ENCODE results near the gene LPAR3. TPM values are rescaled to one million over a fixed set of nuclear protein-coding genes. Genes with fewer than 3 reads are reported as not detected.
A peak's percentile ranks its signal among the peaks of the same experiment; 100 is the strongest.

Gene LPAR3
- total RNA-seq, 2 experiments from 2014 or later, result 0.74 to 1.1 TPM

GRCh38 chr1:84870591-84870990 lies 22.4 kb downstream of the LPAR3 start:
- no peak for DNase-seq
- CTCF ChIA-PET, result interaction anchor here (0.6 to 1.7 kb wide), 3 partner anchors 14 to 387 kb away, joined by 3 to 6 read pairs (median 5); no protein-coding TSS in a partner anchor
- H3K27me3 Mint-ChIP-seq (ENCODE audit: low read depth), result peaks cover 4% of the 10 kb centered on the region
- intact Hi-C loops (cut with micrococcal nuclease), result no loop called here
- H3K27ac Mint-ChIP-seq, result no peak overlapping the region
- no peak overlapping the region for H3K4me3 Mint-ChIP-seq
- H3K4me1 Mint-ChIP-seq (ENCODE audit: low read depth), result peaks cover 3% of the 10 kb centered on the region
- H3K9me3 Mint-ChIP-seq, result no peaks in the 10 kb centered on the region
- no peaks in the 10 kb centered on the region for H3K36me3 Mint-ChIP-seq (ENCODE audit: low read depth)

DNA sequence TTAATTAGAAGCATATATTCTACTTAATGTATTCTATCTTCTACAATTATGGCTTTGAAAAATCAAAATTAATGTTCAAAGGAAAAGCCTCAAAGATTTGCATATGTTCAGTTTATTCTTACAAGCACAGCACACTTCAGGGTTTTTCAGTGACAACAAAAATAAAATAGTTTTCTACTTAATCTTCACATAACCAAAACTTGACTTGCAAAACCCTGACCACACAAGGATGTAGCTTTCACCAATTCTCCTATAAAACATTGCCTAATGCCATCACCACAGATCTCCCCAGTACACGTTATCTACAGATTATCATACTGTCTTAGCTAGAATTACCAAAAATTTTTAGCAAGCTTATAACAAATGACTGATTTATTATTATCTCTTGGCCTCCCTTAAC lies 23.3 kb downstream of the LPAR3 start:
- CTCF ChIA-PET, result interaction anchor here (1.6 to 1.7 kb wide), 2 partner anchors 13 to 87 kb away, joined by 3 to 5 read pairs; no protein-coding TSS in a partner anchor
- no peak overlapping the region for H3K4me3 Mint-ChIP-seq

DNA sequence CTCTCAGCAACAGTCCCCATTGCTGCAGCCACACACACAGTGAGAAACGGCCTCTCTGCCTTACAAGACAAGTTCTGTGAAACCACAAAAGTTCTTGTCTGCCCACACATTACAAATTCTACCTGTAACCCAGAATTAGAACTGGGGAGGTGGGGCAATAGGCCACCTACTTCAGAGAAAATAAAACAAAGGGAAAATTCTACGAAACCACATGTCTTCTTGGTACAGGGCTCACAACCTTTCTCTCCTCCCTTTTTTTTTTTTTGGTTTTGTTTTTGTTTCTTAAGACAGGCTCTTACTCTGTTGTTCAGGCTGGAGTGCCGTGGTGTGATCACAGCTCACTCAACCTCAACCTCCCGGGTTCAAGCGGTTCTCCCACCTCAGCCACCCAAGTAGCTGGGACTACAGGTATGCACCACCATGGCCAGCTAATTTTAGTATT lies 30.2 kb downstream of the LPAR3 start:
- Mint-ChIP-seq H3K27ac (peak overlapping the region; percentile 51), H3K27me3 (ENCODE audit: low read depth) (peaks cover 3% of the 10 kb centered on the region), H3K36me3 (ENCODE audit: low read depth) (no peaks in the 10 kb centered on the region), H3K4me1 (ENCODE audit: low read depth) (peaks cover 49% of the 10 kb centered on the region), H3K4me3 (peak overlapping the region; percentile 16), H3K9me3 (no peaks in the 10 kb centered on the region)
- intact Hi-C loops (cut with micrococcal nuclease), result loop anchor here (1.0 to 10.0 kb wide), 6 partner anchors 9 to 1532 kb away; partner anchors contain the start of genes C1orf52, ODF2L and SSX2IP
- CTCF ChIA-PET, result interaction anchor here (0.7 to 1.4 kb wide), 2 partner anchors 15 to 1091 kb away, joined by 3 to 4 read pairs; no protein-coding TSS in a partner anchor
- DNase-seq, result peak; percentile 63

More for the DNA sequence above, 23.3 kb downstream of the LPAR3 start:
- Mint-ChIP-seq H3K9me3 (no peaks in the 10 kb centered on the region), H3K4me1 (ENCODE audit: low read depth) (peaks cover 4% of the 10 kb centered on the region), H3K27me3 (ENCODE audit: low read depth) (peaks cover 4% of the 10 kb centered on the region), H3K36me3 (ENCODE audit: low read depth) (no peaks in the 10 kb centered on the region), H3K27ac (no peak overlapping the region)
- no peak for DNase-seq
- intact Hi-C loops (cut with micrococcal nuclease), result loop anchor here (10.0 kb wide), 1 partner anchor 1525 kb away; the partner anchor contains the start of gene ODF2L

DNA sequence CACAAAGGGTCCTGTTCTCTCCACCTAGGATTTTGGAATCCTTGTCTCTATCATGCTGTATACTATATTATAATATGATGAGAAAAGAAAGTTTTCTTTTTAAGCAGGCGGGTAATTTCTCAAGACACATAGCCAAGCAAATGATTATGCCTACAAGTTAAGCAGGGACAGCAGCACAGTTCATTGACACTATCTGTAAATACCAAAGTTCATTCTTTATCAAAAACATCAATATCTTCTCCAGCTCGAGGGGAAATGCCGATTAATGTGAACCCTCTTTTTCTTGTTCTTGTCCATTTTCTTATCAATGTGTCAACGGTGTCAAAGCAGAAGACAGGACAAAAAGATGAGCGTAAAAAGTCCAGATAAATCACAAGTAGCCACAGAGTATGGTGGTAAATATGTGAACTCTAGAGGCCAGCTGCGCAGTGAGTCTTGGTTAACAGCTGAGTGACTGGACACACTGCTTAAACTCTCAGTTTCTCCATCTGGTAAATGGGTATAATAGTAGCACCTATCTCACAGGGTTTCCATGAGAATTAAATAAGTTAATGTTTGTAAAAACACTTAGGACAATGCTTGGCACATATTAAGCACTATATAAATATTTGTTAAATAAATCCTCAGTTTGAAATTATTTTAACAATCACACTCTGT lies 30.9 kb downstream of the LPAR3 start:
- intact Hi-C loops (cut with micrococcal nuclease), result loop anchor here (1.0 to 10.0 kb wide), 5 partner anchors 8 to 1533 kb away; partner anchors contain the start of genes C1orf52, ODF2L and SSX2IP
- H3K27ac Mint-ChIP-seq, result no peak overlapping the region

GRCh38 chr1:84861516-84861915 lies 31.5 kb downstream of the LPAR3 start:
- Mint-ChIP-seq H3K27ac (no peak overlapping the region), H3K36me3 (ENCODE audit: low read depth) (no peaks in the 10 kb centered on the region), H3K4me1 (ENCODE audit: low read depth) (peaks cover 49% of the 10 kb centered on the region), H3K4me3 (no peak overlapping the region), H3K27me3 (ENCODE audit: low read depth) (peaks cover 3% of the 10 kb centered on the region), H3K9me3 (no peaks in the 10 kb centered on the region)
- no peak for DNase-seq
- CTCF ChIA-PET, result interaction anchor here (1.3 to 1.5 kb wide), 2 partner anchors 82 to 83 kb away, joined by 3 to 4 read pairs; no protein-coding TSS in a partner anchor
- intact Hi-C loops (cut with micrococcal nuclease), result loop anchor here (10.0 kb wide), 1 partner anchor 1533 kb away; the partner anchor contains the start of gene ODF2L

More for the DNA sequence above, 30.9 kb downstream of the LPAR3 start:
- H3K9me3 Mint-ChIP-seq, result no peaks in the 10 kb centered on the region
- H3K27me3 Mint-ChIP-seq (ENCODE audit: low read depth), result peaks cover 3% of the 10 kb centered on the region
- peaks cover 49% of the 10 kb centered on the region for H3K4me1 Mint-ChIP-seq (ENCODE audit: low read depth)
- CTCF ChIA-PET, result interaction anchor here (1.3 to 1.5 kb wide), 2 partner anchors 82 to 83 kb away, joined by 3 to 4 read pairs; no protein-coding TSS in a partner anchor
- H3K36me3 Mint-ChIP-seq (ENCODE audit: low read depth), result no peaks in the 10 kb centered on the region
- no peak for DNase-seq
- H3K4me3 Mint-ChIP-seq, result no peak overlapping the region

DNA sequence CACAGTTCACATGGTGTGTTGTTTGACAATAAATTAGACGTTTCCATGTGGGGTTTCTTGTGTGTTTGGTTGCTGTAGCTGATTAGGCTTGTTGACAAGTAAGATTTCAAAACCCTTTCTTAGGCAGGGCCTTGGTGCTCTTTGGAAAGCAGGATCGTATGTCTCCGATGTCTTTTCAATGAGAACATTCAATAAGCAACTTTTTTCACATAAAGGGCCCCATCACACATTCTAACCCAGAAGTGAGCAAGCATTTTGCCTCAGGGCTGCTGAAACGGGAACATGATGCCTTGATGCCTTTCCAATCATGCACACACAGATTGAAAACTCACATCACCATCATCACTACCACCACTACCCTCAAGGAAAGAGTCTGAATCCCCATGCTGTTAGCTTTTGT lies 33.1 kb downstream of the LPAR3 start:
- H3K4me3 Mint-ChIP-seq, result no peak overlapping the region
- no peak overlapping the region for H3K27ac Mint-ChIP-seq
- peaks cover 3% of the 10 kb centered on the region for H3K27me3 Mint-ChIP-seq (ENCODE audit: low read depth)
- no peaks in the 10 kb centered on the region for H3K9me3 Mint-ChIP-seq
- H3K36me3 Mint-ChIP-seq (ENCODE audit: low read depth), result no peaks in the 10 kb centered on the region
- DNase-seq, result no peak
- intact Hi-C loops (cut with micrococcal nuclease), result loop anchor here (10.0 kb wide), 2 partner anchors 1355 to 1535 kb away; partner anchors contain the start of gene ODF2L
- CTCF ChIA-PET, result interaction anchor here (1.0 kb wide), 1 partner anchor 417 kb away, joined by 3 read pairs; no protein-coding TSS in a partner anchor
- H3K4me1 Mint-ChIP-seq (ENCODE audit: low read depth), result peaks cover 59% of the 10 kb centered on the region

DNA sequence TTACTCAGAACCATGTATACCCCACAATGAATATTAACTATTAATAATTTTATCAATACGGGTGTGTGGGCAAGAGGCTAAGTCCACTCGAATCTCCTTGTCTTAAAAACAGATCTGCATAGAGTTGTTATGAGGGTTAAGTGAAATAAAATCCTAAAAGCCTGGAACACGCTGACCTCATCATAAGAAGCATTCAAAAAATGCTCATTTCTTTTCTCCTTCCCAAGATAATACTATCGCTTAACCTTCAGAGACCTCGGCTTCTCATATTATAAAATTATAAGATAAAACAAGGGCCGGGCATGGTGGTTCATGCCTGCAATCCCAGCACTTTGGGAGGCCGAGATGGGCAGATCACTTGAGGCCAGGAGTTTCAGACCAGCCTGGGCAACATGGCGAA lies 35.1 kb downstream of the LPAR3 start:
- CTCF ChIA-PET, result no interaction called here
- Mint-ChIP-seq H3K9me3 (no peaks in the 10 kb centered on the region), H3K27me3 (ENCODE audit: low read depth) (peaks cover 3% of the 10 kb centered on the region), H3K36me3 (ENCODE audit: low read depth) (no peaks in the 10 kb centered on the region), H3K27ac (no peak overlapping the region), H3K4me3 (no peak overlapping the region), H3K4me1 (ENCODE audit: low read depth) (peaks cover 65% of the 10 kb centered on the region)
- no peak for DNase-seq
- intact Hi-C loops (cut with micrococcal nuclease), result loop anchor here (10.0 kb wide), 1 partner anchor 1353 kb away; no protein-coding TSS in a partner anchor

DNA sequence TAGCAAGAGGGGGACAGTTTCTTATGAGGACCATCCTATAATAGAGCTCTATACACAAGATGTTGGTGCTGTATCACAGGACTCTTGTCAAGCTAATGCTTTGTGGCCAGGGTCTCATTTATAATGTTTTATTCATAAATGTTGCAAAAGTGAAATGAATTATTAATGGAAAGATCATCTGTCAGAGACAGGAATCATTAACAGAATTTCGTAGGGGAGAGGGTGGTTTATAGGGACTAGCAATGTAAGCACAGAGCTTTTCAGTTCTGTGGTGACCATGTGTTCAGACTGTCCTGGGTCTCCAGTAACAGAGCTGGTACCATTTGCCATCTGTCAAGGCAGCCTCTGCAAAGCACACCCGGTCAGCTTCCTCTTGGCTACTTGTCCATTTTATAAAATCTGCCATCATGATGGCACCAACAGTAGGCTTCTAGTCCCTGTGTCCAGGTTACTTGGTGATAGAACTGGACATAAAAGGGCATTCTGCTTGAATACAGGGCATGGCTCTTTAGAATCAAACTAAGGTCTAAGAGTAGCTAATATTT lies 36.2 kb downstream of the LPAR3 start:
- intact Hi-C loops (cut with micrococcal nuclease), result loop anchor here (10.0 kb wide), 1 partner anchor 1352 kb away; no protein-coding TSS in a partner anchor
- H3K27ac Mint-ChIP-seq, result no peak overlapping the region
- H3K27me3 Mint-ChIP-seq (ENCODE audit: low read depth), result peaks cover 3% of the 10 kb centered on the region
- CTCF ChIA-PET, result interaction anchor here (0.6 to 1.5 kb wide), 5 partner anchors 14 to 103 kb away, joined by 3 to 6 read pairs (median 3); no protein-coding TSS in a partner anchor
- no peaks in the 10 kb centered on the region for H3K36me3 Mint-ChIP-seq (ENCODE audit: low read depth)
- no peaks in the 10 kb centered on the region for H3K9me3 Mint-ChIP-seq
- H3K4me1 Mint-ChIP-seq (ENCODE audit: low read depth), result peaks cover 56% of the 10 kb centered on the region
- no peak overlapping the region for H3K4me3 Mint-ChIP-seq
- DNase-seq, result no peak

GRCh38 chr1:84855691-84856630 lies 37.0 kb downstream of the LPAR3 start:
- CTCF ChIA-PET, result interaction anchor here (1.1 to 1.5 kb wide), 4 partner anchors 15 to 102 kb away, joined by 3 to 6 read pairs (median 4); no protein-coding TSS in a partner anchor
- no peak overlapping the region for H3K4me3 Mint-ChIP-seq
- intact Hi-C loops (cut with micrococcal nuclease), result loop anchor here (2.0 to 10.0 kb wide), 4 partner anchors 141 to 1351 kb away; partner anchors contain the start of genes BCL10 and MCOLN2
- H3K4me1 Mint-ChIP-seq (ENCODE audit: low read depth), result peaks cover 47% of the 10 kb centered on the region
- no peak overlapping the region for H3K27ac Mint-ChIP-seq
- H3K36me3 Mint-ChIP-seq (ENCODE audit: low read depth), result peaks cover 3% of the 10 kb centered on the region
- DNase-seq, result no peak
- no peaks in the 10 kb centered on the region for H3K9me3 Mint-ChIP-seq
- peaks cover 3% of the 10 kb centered on the region for H3K27me3 Mint-ChIP-seq (ENCODE audit: low read depth)

DNA sequence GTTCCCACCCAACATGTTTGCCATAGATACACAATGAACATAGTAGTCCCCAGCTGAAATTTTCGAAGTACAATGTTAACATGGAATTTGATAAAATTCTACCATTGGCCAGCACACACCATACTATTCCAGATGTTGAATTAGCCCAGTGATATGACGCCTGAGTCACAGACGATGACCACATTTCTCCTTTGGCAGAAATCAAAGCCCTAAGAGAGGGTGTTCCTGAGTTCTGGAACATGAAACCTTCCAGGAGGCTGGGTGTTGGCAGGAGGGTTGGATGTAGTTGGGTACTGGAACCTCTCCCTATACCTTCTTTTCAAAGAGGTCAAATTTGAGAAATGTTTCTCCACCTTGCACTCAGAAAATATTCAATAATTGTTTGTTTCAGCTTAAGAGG lies 37.8 kb downstream of the LPAR3 start:
- H3K27me3 Mint-ChIP-seq (ENCODE audit: low read depth), result peaks cover 3% of the 10 kb centered on the region
- peaks cover 3% of the 10 kb centered on the region for H3K36me3 Mint-ChIP-seq (ENCODE audit: low read depth)
- CTCF ChIA-PET, result no interaction called here
- H3K4me1 Mint-ChIP-seq (ENCODE audit: low read depth), result peaks cover 44% of the 10 kb centered on the region
- H3K9me3 Mint-ChIP-seq, result no peaks in the 10 kb centered on the region
- H3K4me3 Mint-ChIP-seq, result no peak overlapping the region
- H3K27ac Mint-ChIP-seq, result no peak overlapping the region
- intact Hi-C loops (cut with micrococcal nuclease), result loop anchor here (2.0 to 10.0 kb wide), 4 partner anchors 142 to 1350 kb away; partner anchors contain the start of genes BCL10 and MCOLN2
- no peak for DNase-seq

All from activated naive CD4-positive, alpha-beta T cell treated with anti-CD3 and anti-CD28 coated beads for 36 hours (primary cell).